Dendritic cell treated with granulocyte-macrophage colony-stimulating factor and Interleukin-4, amounts not matched to agents 40 ng/mL and 50 ng/mL, for 4 days (primary cell): Measurements from ENCODE around the gene KRTAP12-2.

Source experiments
- H3K27ac Mint-ChIP-seq: one replicate; pipeline ENCODE4 v1.8.0; 2022; ENCODE audit warnings: mild to moderate bottlenecking, mixed read lengths
- H3K27me3 Mint-ChIP-seq: one replicate; pipeline ENCODE4 v1.8.0; 2022; ENCODE audit warnings: mild to moderate bottlenecking, mixed read lengths
- H3K36me3 Mint-ChIP-seq: one replicate; pipeline ENCODE4 v1.8.0; 2022; ENCODE audit warnings: low read depth, mixed read lengths
- H3K4me1 Mint-ChIP-seq: one replicate; pipeline ENCODE4 v1.8.0; 2022; ENCODE audit warnings: low read depth, mixed read lengths
- H3K4me3 Mint-ChIP-seq: one replicate; pipeline ENCODE4 v1.8.0; 2022; ENCODE audit warnings: mild to moderate bottlenecking, moderate library complexity, mixed read lengths
- H3K9me3 Mint-ChIP-seq: one replicate; pipeline ENCODE4 v1.8.0; 2022; ENCODE audit warnings: mixed read lengths
- intact Hi-C: fragments of 100-400 bp; cut with micrococcal nuclease; formaldehyde crosslinking; loops from one replicate; pipeline ENCODE4 v1.15.0; 2022

KRTAP12-2 gene

DNA sequence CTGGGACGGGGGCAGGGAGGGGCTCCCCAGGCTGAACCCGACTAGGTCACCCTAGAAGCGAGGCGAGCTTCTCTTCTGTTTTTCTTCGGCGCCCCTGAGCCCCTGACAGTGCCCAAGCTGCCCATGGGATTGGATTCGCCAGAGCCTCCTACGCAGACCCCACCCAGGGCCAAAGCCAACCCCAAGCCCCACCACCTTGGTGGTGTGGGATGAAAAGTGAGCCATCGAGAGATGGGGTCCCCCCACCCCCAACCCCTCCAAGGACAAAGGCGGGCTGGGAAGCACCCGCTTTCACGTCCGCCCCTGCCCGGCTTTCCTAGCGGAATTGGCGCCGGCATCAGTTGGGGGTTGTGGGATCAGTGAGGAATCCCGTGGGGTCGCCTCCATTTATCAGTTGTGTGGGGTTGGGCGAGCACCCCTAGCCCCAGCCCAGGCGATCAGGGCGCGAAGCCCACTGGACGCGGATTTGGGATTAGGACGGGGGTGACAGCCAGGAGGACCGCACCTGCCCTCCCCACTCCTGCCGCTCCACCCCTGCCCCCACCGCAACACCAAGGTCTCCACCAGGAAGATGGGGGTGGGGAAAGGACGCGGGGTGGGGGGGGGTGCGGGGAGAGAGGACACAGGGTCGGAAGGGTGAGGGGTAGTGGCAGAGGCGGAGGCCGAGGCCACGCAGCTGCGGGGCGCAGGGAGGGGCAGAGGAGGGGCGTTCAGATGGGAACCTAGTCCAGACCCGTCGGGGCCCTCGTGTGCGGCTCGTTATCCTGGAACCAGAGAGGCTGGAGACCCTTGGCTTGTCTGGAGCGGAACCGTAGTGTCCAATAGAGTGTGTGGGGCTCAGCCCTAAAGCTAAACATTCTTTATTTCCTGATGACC lies 40.2 kb upstream of the KRTAP12-2 start:
- Mint-ChIP-seq H3K36me3 (no peaks in the 10 kb centered on the region), H3K4me1 (peaks cover 7% of the 10 kb centered on the region), H3K9me3 (no peaks in the 10 kb centered on the region), H3K4me3 (no peak overlapping the region), H3K27me3 (peaks cover 97% of the 10 kb centered on the region), H3K27ac (no peak overlapping the region)
- intact Hi-C loops: no loop called here

DNA sequence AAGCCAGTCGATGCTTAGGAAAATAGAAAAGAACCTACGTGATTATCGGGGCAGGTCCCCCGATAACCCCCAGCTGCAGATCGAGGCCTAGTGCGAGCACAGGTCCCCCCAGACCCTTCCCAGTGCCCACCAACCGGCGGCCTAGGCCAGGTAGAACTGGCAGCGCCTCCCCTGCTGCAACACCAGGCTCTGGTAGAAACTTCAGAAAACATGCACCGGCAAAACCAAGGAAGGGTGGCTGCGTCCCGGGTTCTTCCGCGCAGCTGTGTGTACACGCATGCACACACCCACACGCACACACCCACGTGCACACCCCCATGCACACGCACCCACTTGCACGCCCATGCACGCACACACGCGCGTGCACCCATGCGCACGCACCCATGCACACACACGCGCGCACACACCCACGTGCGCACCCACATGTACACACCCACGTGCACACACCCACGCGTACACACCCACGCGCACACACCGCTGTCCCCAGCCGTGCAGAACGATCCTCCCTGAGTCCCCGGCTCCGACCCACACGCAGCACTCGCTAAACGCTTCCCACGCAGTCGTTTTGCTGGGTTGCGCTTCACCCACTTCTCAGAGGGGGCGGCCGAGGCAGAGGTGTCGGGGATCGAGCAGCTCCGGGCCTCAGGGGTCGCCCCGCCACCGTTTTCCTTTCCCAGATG lies 39.4 kb upstream of the KRTAP12-2 start:
- H3K36me3 Mint-ChIP-seq: no peaks in the 10 kb centered on the region
- intact Hi-C loops: no loop called here
- no peaks in the 10 kb centered on the region for H3K9me3 Mint-ChIP-seq
- peaks cover 96% of the 10 kb centered on the region for H3K27me3 Mint-ChIP-seq
- no peak overlapping the region for H3K27ac Mint-ChIP-seq
- no peak overlapping the region for H3K4me3 Mint-ChIP-seq
- peaks cover 7% of the 10 kb centered on the region for H3K4me1 Mint-ChIP-seq

DNA sequence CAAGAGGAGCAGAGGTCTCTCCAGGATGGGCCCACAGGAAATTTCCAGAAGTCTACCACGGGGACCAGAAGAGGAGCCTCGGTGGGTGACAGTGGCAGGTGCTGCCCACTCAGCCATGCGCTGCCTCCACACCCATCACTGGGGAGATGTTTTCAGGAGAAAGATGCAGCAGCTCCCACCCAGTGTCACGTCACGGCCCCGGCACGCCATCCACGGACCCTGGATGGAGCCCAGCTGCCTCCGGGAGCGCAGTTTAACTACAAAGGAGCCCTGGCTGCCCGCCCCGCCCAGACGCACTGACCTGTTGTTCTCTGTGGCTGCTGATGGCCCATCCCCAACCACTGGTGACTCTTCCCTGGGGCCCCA lies 37.9 kb upstream of the KRTAP12-2 start:
- intact Hi-C loops: no loop called here
- H3K27ac Mint-ChIP-seq: no peak overlapping the region
- no peak overlapping the region for H3K4me3 Mint-ChIP-seq
- H3K36me3 Mint-ChIP-seq: no peaks in the 10 kb centered on the region
- no peaks in the 10 kb centered on the region for H3K9me3 Mint-ChIP-seq
- H3K4me1 Mint-ChIP-seq: peaks cover 7% of the 10 kb centered on the region
- H3K27me3 Mint-ChIP-seq: peaks cover 95% of the 10 kb centered on the region

DNA sequence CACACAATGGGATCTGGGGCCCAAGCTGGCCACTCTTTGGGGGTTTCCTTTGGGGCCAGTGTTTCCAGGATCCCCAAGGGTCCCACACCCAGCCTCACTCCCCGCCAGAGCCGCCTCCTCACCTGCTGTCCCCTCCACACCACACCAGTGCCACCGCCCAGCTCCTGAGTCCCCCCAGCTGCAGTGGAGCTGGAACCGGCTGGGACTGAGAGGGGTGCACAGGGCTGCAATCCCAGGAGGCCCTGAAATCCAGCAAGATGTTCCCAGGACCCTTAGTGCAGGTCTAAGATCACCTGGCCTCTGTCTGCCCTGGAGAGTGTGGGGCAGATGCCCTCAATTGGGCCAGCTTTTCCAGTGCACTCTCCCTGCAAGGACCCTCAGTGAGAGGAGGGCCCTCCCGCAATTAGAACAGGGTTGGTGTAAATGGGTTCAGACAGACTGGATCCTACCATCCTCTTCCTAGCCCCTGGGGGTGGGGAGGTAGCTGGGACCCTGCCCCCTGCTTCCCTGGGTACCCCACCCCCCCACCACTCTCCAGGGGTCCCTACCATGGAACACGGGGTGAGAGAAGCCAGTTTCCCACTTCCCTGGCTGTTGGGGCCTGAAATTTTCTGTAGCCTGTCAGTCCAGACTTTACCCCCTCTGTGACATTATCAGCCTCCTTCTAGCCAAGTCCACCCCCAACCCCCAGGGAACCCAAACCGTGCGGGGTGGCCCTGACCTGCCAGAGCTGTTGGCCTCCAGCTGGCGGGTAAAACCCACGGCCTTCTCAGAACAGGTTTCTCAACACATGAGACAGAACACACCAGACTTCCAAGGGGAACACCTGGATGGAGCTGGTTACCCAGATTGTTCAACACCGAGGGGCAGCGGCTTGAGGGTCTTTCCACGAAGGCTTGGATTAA lies 37.3 kb upstream of the KRTAP12-2 start:
- Mint-ChIP-seq H3K27me3 (peaks cover 93% of the 10 kb centered on the region), H3K27ac (no peak overlapping the region), H3K36me3 (no peaks in the 10 kb centered on the region), H3K4me3 (no peak overlapping the region), H3K9me3 (no peaks in the 10 kb centered on the region), H3K4me1 (peaks cover 2% of the 10 kb centered on the region)
- intact Hi-C loops: no loop called here

DNA sequence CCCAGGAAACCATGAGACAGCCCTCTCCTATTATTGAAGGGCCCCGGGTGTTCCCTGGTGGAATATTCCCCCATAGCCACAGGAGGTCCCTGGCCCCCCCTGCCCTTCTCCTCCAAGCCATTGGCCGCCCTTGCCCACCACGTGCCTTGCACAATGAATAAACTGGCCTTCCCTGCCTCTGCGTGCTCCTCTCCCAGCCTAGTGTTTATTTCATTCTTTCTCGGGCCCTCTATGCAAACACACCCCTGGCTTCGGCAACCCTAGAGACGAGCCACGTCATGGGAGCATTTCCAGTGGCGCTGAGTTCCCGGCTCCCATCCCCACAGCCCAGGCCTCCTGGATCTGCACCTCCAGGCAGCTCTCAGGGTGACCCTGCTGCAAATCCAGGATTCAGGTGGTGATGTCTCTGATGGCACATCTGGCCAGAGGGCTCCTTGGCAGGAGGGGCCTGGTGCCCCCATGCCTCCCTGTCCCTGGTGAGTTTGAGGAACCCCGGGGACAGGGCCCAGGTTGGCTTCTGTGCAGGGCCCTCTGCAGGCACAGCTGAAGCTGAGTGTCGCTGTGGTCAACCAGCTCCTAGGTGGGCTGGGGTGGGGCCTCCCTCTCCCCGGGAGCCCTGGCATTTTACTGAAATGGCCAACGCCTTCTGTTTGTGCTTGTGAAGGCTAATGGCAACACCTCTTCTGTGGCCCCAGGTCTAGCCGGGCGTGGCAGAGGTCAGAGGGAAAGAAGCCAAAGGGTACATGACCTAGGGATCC lies 36.4 kb upstream of the KRTAP12-2 start:
- H3K36me3 Mint-ChIP-seq: no peaks in the 10 kb centered on the region
- no peak overlapping the region for H3K4me3 Mint-ChIP-seq
- intact Hi-C loops: no loop called here
- H3K27ac Mint-ChIP-seq: no peak overlapping the region
- H3K4me1 Mint-ChIP-seq: no peaks in the 10 kb centered on the region
- peaks cover 92% of the 10 kb centered on the region for H3K27me3 Mint-ChIP-seq
- H3K9me3 Mint-ChIP-seq: no peaks in the 10 kb centered on the region

DNA sequence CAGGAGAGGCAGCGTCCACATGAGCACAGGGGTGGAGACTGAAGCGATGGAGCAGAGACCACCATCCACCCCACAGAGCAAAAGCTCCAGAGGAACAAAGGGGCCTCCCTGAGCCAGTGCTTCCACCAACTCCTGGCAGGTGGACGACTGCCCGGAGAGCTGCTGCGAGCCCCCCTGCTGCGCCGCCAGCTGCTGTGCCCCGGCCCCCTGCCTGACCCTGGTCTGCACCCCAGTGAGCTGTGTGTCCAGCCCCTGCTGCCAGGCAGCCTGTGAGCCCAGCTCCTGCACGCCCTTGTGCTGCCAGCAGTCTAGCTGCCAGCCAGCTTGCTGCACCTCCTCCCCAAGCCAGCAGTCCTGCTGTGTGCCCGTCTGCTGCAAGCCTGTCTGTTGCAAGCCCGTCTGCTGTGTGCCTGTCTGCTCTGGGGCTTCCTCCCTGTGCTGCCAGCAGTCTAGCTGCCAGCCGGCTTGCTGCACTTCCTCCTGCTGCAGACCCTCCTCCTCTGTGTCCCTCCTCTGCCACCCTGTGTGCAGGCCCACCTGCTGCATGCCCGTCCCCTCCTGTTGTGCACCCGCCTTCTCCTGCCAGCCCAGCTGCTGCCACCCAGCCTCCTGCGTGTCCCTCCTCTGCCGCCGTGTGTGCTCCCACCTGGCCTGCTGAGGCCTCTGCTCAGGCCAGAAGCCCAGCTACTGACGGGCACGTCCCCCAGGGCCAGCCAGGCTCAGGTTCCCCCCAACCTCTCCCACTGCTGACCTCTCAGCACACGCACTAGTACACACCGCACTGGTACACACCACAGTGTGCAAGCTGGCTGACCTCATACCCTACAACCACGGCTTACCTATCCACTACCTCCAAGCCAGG lies 35.6 kb upstream of the KRTAP12-2 start:
- Mint-ChIP-seq H3K36me3 (no peaks in the 10 kb centered on the region), H3K27ac (no peak overlapping the region), H3K4me3 (no peak overlapping the region), H3K4me1 (no peaks in the 10 kb centered on the region), H3K9me3 (no peaks in the 10 kb centered on the region), H3K27me3 (peaks cover 92% of the 10 kb centered on the region)
- intact Hi-C loops: no loop called here

DNA sequence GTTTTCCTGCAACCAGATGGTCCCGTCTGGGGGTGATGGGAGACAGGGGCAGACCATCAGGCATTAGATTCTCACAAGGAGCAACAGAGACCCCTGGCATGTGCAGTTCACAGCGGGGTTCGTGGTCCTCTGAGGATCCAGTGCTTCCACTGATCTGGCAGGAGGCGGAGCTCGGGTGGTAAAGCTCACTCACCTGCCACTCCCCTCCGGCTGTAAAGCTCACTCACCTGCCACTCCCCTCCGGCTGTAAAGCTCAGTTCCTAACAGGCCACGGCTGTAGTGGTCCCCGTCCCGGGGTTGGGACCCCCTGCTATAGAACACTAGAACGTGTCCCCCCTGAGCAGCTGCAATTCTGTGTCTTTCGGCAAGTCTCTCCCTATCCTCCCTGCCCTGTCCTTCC lies 34.8 kb upstream of the KRTAP12-2 start:
- Mint-ChIP-seq H3K9me3 (no peaks in the 10 kb centered on the region), H3K4me1 (no peaks in the 10 kb centered on the region), H3K27me3 (peaks cover 92% of the 10 kb centered on the region), H3K36me3 (no peaks in the 10 kb centered on the region), H3K27ac (no peak overlapping the region), H3K4me3 (no peak overlapping the region)
- intact Hi-C loops: no loop called here

DNA sequence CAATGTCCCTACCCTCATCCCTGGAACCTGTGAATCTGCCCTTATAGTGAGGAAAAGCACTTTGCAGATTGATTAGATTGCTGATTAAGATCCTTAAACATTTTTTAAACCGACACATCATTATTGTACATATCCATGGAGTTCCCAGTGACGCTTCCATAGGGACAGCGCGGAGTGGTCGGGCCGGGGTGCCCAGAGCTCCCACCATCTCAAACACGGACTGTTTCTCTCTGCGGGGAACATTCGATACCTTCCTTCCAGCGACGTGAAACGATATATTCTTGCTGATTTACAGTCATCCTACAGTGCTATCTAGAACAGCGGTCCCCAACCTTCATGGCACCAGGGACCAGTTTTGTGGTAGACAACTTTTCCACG lies 34.3 kb upstream of the KRTAP12-2 start:
- peaks cover 92% of the 10 kb centered on the region for H3K27me3 Mint-ChIP-seq
- H3K4me1 Mint-ChIP-seq: no peaks in the 10 kb centered on the region
- H3K4me3 Mint-ChIP-seq: no peak overlapping the region
- H3K27ac Mint-ChIP-seq: no peak overlapping the region
- H3K36me3 Mint-ChIP-seq: no peaks in the 10 kb centered on the region
- intact Hi-C loops: no loop called here
- H3K9me3 Mint-ChIP-seq: no peaks in the 10 kb centered on the region

DNA sequence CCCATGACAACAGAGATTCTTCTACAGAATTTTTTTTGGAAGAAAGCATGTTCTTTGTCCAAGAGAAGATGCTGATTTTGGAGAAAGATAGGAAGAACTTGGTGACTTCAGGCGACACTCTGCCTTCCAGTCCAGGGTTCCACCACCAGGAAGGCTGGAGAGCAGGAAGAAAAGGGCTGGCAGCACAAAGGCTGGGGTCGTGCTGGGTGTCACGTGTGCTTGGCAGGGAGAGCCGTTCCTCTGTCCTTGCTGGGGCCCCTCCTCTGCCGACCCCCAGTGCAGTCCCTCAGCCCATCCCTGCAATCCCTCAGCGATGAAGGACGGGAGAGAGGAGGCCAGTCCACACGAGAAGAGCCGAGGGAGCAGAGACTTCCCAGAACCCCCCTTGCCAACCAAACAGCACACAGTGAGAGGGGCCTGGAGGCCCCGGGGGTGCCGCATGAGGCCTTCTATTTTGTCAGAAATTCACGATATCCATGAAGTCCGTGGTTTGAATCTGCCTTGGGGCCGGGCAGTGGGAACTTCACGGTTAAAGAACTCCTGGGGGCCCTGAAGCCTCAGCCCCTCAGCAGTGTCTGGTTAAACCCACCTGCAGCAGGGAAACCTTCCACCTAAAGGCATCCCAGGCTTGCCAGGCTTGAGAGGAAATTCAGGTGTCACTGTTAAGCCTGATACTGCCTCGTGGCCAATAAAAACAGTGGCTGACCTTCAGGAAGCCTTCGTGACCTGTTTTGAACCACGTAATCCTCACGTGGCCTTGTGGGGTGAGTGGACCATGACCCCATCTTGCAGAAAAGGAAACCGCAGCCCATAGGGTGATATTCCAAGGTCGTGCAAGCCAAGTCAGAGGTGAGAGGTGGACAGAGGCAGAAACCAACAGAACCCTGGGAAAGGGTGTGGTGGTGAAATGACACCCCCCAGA lies 33.6 kb upstream of the KRTAP12-2 start:
- peaks cover 90% of the 10 kb centered on the region for H3K27me3 Mint-ChIP-seq

DNA sequence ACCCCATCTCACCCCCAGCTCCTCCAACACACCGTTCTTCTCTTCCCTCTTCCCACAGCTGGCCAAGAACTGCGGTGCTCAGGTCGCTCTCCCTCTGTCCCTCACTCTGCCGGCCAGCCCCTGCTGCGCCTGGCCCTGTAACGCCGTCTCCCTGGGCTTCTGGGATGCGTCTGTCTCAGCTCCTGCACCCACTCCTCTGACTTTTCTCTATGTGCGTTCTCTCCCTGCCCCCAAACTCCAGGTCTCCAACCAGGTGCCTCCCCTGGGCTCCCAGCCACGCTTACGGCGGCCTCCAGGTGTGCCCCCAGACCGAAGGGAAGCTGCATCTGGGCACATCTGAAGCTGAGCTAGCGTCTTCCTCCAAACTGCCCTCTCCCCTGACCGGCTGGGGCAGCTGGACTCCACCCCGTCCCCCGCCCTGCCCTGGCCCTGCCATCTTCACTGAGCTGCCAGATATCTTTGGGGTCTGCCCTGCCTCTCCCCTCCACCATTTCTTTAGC lies 32.8 kb upstream of the KRTAP12-2 start:
- H3K9me3 Mint-ChIP-seq: no peaks in the 10 kb centered on the region
- no peak overlapping the region for H3K27ac Mint-ChIP-seq
- peaks cover 88% of the 10 kb centered on the region for H3K27me3 Mint-ChIP-seq
- no peak overlapping the region for H3K4me3 Mint-ChIP-seq
- intact Hi-C loops: no loop called here
- no peaks in the 10 kb centered on the region for H3K4me1 Mint-ChIP-seq
- H3K36me3 Mint-ChIP-seq: no peaks in the 10 kb centered on the region

More for the DNA sequence above, 33.6 kb upstream of the KRTAP12-2 start:
- intact Hi-C loops: no loop called here
- no peaks in the 10 kb centered on the region for H3K9me3 Mint-ChIP-seq
- no peaks in the 10 kb centered on the region for H3K36me3 Mint-ChIP-seq
- H3K27ac Mint-ChIP-seq: no peak overlapping the region
- no peaks in the 10 kb centered on the region for H3K4me1 Mint-ChIP-seq
- H3K4me3 Mint-ChIP-seq: no peak overlapping the region

DNA sequence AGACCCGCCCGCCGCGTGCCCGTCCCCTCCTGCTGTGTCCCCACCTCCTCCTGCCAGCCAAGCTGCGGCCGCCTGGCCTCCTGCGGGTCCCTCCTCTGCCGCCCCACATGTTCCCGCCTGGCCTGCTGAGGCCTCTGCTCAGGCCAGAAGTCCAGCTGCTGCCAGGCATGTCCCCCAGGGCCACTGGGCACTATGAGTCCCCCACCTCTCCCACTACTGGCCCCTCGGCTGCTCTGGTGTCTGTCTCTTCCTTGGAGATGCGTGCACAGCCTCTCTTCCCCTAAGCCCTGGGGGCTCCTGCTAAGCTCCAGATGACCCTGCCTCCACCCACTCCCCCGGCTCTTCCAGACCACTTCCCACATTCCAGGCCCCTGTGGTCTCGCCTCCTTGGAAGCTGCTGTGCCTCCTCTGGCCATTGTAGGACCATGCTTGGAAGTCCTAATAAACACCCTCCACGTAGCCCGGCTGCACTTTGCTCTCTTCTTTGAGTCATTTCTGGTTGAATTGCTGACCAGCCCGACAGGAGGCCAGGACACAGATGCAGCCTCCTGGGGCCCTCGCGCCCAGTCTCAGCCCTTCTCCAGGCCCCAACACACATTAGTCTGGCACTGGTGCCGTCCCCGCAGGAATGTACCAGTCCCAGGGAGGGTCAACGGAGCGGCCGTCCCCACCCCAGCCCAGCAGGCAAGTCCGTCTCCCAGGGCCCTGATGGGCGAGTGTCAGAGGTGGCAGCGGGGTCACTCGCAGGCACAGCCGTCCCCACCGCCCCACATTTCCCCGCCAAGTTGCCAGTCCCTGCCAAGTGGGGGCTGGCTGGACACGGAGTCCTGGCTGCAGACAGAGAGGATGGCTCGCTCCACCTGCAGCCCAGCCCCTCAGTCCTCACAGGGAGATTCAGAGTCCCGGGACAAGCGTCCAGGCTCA lies 31.3 kb upstream of the KRTAP12-2 start:
- H3K9me3 Mint-ChIP-seq: peaks cover 11% of the 10 kb centered on the region
- intact Hi-C loops: no loop called here
- H3K36me3 Mint-ChIP-seq: no peaks in the 10 kb centered on the region
- H3K4me1 Mint-ChIP-seq: no peaks in the 10 kb centered on the region
- peaks cover 77% of the 10 kb centered on the region for H3K27me3 Mint-ChIP-seq
- H3K27ac Mint-ChIP-seq: no peak overlapping the region
- no peak overlapping the region for H3K4me3 Mint-ChIP-seq
